ENCODE data around the gene TNFRSF17.

TNFRSF17 gene

DNA sequence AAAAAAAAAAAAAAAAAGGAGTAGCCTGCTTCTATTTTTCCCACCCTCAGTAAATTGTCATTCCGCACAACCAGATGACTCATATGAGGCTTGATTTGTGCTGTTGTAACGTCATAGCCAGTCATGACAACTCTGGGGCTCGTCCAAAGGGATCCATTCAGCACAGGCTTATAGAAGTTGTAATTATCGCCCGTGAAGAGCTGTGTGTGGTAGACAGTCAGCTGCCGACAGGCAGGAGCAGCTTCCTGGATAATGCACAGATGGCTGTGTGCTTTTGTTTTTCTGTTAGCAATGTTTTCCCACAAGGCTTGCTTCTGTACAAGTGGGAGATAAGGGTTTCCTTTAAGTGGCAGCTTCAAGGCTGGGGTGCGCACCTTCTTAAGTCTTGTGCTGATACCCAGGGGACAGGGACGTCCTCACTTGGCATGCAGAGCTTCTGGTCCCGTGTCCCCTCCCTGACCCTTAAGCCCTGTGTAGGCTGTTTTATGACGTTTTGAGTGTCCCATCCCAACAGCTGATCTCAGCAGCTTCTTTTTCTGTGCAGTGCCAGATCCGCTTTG, 37.5 kb downstream of the TNFRSF17 start:
- no peak for DNase-seq (ENCODE audit: low read depth)

GRCh38 chr16:12006637-12007036, 41.6 kb downstream of the TNFRSF17 start:
- no peak for DNase-seq (ENCODE audit: low read depth)

GRCh38 chr16:12009462-12009861, 44.5 kb downstream of the TNFRSF17 start:
- DNase-seq (ENCODE audit: low read depth), result no peak

DNA sequence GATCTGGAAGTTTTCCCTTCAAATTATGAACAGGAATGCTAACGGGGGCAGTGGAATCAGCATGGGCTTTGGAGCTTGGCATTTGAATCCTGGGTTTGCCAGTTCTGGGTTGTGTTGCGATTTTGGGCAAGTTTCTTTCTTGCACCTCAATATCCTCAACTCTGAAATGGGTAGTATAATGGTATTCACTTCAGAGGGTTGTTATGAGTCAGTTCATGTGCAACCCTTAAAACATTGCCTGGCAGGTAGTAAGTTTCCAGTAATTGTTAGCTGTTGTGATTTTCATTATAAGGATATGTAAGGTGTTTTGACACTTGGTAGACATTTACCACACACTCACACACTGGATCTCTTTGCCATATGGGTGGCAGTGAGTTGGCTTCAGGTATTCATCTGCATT, 44.9 kb downstream of the TNFRSF17 start:
- no peak for DNase-seq (ENCODE audit: low read depth)

- no peak for DNase-seq (ENCODE audit: low read depth)
These were observed 45.6 kb downstream of the TNFRSF17 start for GRCh38 chr16:12010388-12011251.

GRCh38 chr16:12011565-12011964, 46.6 kb downstream of the TNFRSF17 start:
- DNase-seq (ENCODE audit: low read depth), result no peak

GRCh38 chr16:12016291-12016947, 51.4 kb downstream of the TNFRSF17 start:
- no peak for DNase-seq (ENCODE audit: low read depth)

- no peak for DNase-seq (ENCODE audit: low read depth)
These were observed 52.5 kb downstream of the TNFRSF17 start for GRCh38 chr16:12017558-12017957.

Measured in activated T-cell treated with anti-CD3 and anti-CD28 coated beads for 48 hours (primary cell).